Kidney (tissue), 14 donors: Measurements from ENCODE around the gene PID1. TPM values are rescaled to one million over a fixed set of nuclear protein-coding genes. Genes with fewer than 3 reads are reported as not detected.

Source experiments
- DNase-seq, 5 donors: peaks; one replicate each; pipeline ENCODE4 v3.0.0-alpha.2; 2013 to 2020
- FAIRE-seq: peaks from 2 replicates; lab custom pipeline; 2012; peaks lifted over from hg19 to GRCh38; lab: Jason Lieb, UNC
- H3K27ac ChIP-seq, 2 donors: one replicate each; pipeline ENCODE4 v1.7.0; 2013; ENCODE audit warnings: low read depth in 2 of 2, low read length in 2 of 2, inconsistent platforms in 1 of 2
- H3K27me3 ChIP-seq: one replicate; pipeline ENCODE4 v1.7.1; 2013; ENCODE audit warnings: low read length, inconsistent platforms; ENCODE audit not compliant: control insufficient read depth, insufficient read depth
- H3K36me3 ChIP-seq, 3 donors: one replicate each; pipeline versions ENCODE4 v1.7.0 to v1.7.1; 2013; ENCODE audit warnings: low read length in 3 of 3, control low read depth in 1 of 3, inconsistent platforms in 1 of 3; ENCODE audit not compliant: insufficient read depth in 3 of 3, control insufficient read depth in 2 of 3
- H3K4me1 ChIP-seq, 3 donors: one replicate each; pipeline versions ENCODE4 v1.7.0 to v1.7.1; 2013; ENCODE audit warnings: low read length in 3 of 3, inconsistent platforms in 1 of 3, low read depth in 1 of 3; ENCODE audit not compliant: control insufficient read depth in 2 of 3, insufficient read depth in 2 of 3
- H3K4me3 ChIP-seq, 3 donors: one replicate each; pipeline versions ENCODE4 v1.7.0 to v1.8.1; 2013; ENCODE audit warnings: low read length in 3 of 3, control low read depth in 1 of 3, inconsistent platforms in 1 of 3
- H3K9ac ChIP-seq, 3 donors: one replicate each; pipeline versions ENCODE4 v1.7.0 to v1.7.1; 2013; ENCODE audit warnings: low read length in 3 of 3, control low read depth in 1 of 3, inconsistent platforms in 1 of 3
- H3K9me3 ChIP-seq, 3 donors: one replicate each; pipeline versions ENCODE4 v1.7.0 to v1.7.1; 2013; ENCODE audit warnings: low read length in 3 of 3, control low read depth in 1 of 3, inconsistent platforms in 1 of 3; ENCODE audit not compliant: control insufficient read depth in 2 of 3, insufficient read depth in 1 of 3
- intact Hi-C: fragments of 100-400 bp; cut with DNase I; formaldehyde crosslinking; loops from one replicate; pipeline ENCODE4 v1.11.1; 2022
- polyA plus RNA-seq: library from polyadenylated mRNA; stranded (reverse); fragments of 350-450 nt; fragmentation: Illumina TruSeq; extraction: RNeasy Lipid Tissue Mini Kit (QIAGEN cat#74804); gene quantifications from one replicate; pipeline ENCODE4 v1.2.3, GENCODE V29; 2014; ENCODE audit warnings: low read depth, low replicate concordance; ENCODE audit not compliant: insufficient read depth
- total RNA-seq: library from RNA; stranded (reverse); fragmentation: NEBNext Ultra II Directional; extraction: Animal tissue kit (Norgen Biotek cat#: 25700); gene quantifications from one replicate; pipeline ENCODE4 v1.2.1, GENCODE V29; 2021
- TF ChIP-seq, protein P1 (sequence below): IDR thresholded peaks from 3 replicates; pipeline ENCODE4 v1.5.1; 2012; ENCODE audit warnings: mild to moderate bottlenecking, moderate library complexity, borderline replicate concordance; ENCODE audit not compliant: insufficient read depth; ENCODE audit errors: extremely low read depth
- donor health status: control.
- donor health status: control.
- donor health status: control.
- donor health status: control.
- donor health status: control.
- donor health status: DM: yes; HTN: yes; CAD: no.
- donor health status: Normal renal cell carcinoma (clear cell type).

The PID1 gene
- total and polyA plus RNA-seq, 2 donors from 2014 or later, result 2.1 to 9.4 TPM

DNA sequence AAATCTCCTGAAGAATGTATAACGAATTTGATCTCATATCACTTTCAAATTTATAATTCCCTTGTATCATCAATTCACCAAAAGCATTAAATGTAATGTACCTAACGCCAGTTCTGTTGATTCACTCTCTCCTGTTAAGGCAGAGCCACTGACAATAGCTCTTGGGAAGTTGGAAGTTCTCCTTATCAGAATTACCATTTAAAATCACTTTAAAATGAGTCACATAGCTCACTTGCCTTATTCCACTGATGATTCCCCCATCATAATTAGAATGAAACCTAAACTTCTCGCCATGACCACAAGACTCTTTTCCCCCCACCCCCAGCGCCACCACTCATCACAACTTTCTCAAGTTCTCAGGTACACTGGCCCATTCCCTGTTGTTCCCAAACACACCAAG is 117.1 kb downstream of the PID1 start:
- Histone ChIP-seq H3K27me3 (no peaks in the 10 kb centered on the region), H3K36me3 (no peaks in the 10 kb centered on the region), H3K4me1 (no peaks in the 10 kb centered on the region), H3K27ac (no peak overlapping the region), H3K9ac (no peak overlapping the region), H3K4me3 (no peak overlapping the region), H3K9me3 (no peaks in the 10 kb centered on the region)
- FAIRE-seq, result no peak
- intact Hi-C loops, result no loop called here
- TF ChIP-seq, protein P1, sequence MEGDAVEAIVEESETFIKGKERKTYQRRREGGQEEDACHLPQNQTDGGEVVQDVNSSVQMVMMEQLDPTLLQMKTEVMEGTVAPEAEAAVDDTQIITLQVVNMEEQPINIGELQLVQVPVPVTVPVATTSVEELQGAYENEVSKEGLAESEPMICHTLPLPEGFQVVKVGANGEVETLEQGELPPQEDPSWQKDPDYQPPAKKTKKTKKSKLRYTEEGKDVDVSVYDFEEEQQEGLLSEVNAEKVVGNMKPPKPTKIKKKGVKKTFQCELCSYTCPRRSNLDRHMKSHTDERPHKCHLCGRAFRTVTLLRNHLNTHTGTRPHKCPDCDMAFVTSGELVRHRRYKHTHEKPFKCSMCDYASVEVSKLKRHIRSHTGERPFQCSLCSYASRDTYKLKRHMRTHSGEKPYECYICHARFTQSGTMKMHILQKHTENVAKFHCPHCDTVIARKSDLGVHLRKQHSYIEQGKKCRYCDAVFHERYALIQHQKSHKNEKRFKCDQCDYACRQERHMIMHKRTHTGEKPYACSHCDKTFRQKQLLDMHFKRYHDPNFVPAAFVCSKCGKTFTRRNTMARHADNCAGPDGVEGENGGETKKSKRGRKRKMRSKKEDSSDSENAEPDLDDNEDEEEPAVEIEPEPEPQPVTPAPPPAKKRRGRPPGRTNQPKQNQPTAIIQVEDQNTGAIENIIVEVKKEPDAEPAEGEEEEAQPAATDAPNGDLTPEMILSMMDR, result no peak
- no peak for DNase-seq

DNA sequence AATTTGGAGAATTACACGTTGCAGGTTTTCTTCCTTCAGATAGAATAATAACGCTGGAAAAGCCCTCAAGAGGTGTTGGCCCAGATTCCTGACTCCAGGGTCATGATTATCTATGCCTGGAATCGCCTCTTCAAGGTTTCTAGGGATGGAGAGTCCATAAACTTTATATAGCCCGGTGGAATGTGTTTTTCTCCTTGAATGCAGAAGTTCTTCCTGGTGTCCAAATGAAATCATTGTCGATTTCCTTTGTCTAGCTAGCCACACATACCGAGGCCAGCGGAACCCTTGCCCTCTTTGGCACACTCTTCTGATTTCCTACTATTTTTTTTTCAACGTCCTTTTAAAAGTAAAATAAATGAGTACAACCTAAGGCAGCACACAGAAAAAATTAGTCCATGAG is 117.8 kb downstream of the PID1 start:
- Histone ChIP-seq H3K9me3 (no peaks in the 10 kb centered on the region), H3K9ac (no peak overlapping the region), H3K4me3 (no peak overlapping the region), H3K4me1 (no peaks in the 10 kb centered on the region), H3K27me3 (no peaks in the 10 kb centered on the region), H3K36me3 (no peaks in the 10 kb centered on the region), H3K27ac (no peak overlapping the region)
- no peak for FAIRE-seq
- TF ChIP-seq, protein P1, result no peak
- DNase-seq, result no peak
- intact Hi-C loops, result no loop called here

DNA sequence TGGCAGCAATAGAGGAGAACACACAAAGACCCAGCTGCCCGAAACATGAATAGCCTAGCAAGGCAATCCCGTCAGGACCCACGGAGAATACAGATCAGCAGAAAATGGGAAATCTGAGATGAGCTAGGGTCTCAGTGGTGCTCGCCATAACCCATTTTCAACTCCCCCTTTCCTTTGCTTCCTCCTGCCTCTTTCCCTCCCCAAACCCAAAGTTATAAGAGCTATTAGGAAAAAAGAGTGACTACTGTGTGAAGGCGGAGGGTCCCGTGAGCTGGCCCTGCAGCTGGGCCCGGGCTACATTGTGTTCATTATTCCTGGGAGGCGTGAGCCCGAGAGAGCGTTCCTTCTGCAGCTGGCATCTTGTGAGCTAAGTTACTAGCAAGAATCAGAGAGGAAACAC is 118.4 kb downstream of the PID1 start:
- DNase-seq (no peak), FAIRE-seq (no peak)
- Histone ChIP-seq H3K4me1 (no peaks in the 10 kb centered on the region), H3K9ac (no peak overlapping the region), H3K36me3 (no peaks in the 10 kb centered on the region), H3K27me3 (no peaks in the 10 kb centered on the region), H3K27ac (no peak overlapping the region), H3K9me3 (no peaks in the 10 kb centered on the region), H3K4me3 (no peak overlapping the region)
- TF ChIP-seq, protein P1, result no peak
- intact Hi-C loops, result no loop called here

DNA sequence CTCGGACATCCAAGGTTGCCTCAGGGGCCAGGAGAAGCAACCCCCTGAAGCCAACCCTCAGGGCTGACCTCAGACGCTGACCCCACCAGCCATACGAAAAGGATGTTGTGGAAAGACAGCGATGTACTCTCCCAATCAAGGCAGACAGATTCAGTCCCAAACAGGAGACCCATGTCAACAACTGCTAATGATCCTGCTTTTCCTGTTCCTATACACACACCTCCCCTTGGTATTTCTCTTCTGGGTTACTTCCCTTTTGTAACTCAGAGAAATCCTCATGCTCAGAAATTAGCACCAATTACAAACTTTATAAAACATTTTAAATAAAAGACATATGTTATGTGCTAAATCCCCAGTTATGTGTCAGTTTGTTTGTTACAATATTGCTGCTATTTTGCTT is 120.8 kb downstream of the PID1 start:
- DNase-seq (no peak), FAIRE-seq (no peak)
- Histone ChIP-seq H3K27ac (no peak overlapping the region), H3K36me3 (no peaks in the 10 kb centered on the region), H3K4me1 (no peaks in the 10 kb centered on the region), H3K4me3 (no peak overlapping the region), H3K27me3 (no peaks in the 10 kb centered on the region), H3K9ac (no peak overlapping the region), H3K9me3 (peaks cover 0 to 3% (median 0%) of the 10 kb centered on the region in 3 donors)
- intact Hi-C loops, result no loop called here
- TF ChIP-seq, protein P1, result no peak
